Adipose tissue (tissue), 3 donors: ENCODE measurements around the gene SEC23IP. TPM values are rescaled to one million over a fixed set of nuclear protein-coding genes. Genes with fewer than 3 reads are reported as not detected.
"Not testable (repeated sequence)": the region's sequence is repeated elsewhere in the genome, so short reads cannot be mapped to it uniquely, and the experiment has no call there.

Experiments
- H3K27ac ChIP-seq: one replicate; pipeline ENCODE4 v1.5.1; 2013; ENCODE audit warnings: low read depth, low read length
- WGBS, 3 donors: extraction: QIAGEN DNeasy Blood & Tissue Kit; methylation state at CpG; one replicate each; pipeline ENCODE4 v1.1.7; 2013; 5-methylcytosine and 5-hydroxymethylcytosine counted together
- polyA plus RNA-seq, 3 donors: library from polyadenylated mRNA; stranded (reverse); fragments of 200-250 nt; gene quantifications; one replicate each; pipeline ENCODE4 v1.2.3, GENCODE V29; 2013
- donor health status: healthy with polysubstance abuse.
- donor health status: Bipolar disorder and iron deficiency.
- donor health status: healthy.

SEC23IP gene
- polyA plus RNA-seq, 3 donors: 5.1 to 15.5 (median 10.1) TPM

DNA sequence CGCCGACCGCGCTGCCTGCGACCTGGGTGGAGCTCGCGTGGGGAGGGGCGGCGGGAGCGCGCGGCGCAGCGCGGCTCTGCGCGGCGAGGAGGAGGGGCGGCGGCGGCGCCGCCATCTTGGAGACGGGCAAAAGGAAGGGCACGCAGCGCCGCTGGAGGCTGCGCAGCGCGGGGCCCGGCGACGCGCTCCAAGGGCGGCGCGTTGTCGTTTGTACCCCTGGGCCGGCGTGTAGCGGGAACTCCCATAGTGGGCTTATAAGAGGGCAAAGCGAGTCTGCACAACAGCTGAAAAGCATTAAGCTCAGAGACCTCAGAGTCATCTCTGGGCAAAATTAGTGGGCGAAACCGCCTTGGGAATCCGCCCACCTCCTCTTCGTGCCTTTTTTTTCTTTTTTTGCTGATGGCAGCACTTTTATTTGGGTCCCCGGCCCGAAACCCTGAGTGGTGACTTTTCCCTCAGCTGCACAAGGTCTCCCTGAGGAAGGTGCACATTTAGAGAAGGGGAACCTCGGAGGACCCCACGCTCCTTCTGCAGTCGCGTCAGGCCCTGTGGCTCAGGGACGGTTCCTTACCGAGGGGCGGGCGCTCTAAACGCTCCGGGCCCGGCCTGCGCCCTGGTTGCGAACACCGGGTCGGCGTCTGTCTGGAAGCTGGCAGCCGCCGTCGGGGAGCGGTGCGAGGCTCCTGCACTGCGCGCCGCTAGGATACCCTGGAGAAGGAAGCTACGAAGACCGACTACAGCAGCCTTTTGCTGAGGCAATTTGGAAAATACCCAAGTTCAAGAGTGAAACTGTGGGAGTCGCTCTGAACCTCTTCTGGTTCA is 19.5 kb upstream of the SEC23IP start:
- WGBS, 3 donors: 0 to 1% (median 0%) methylated on average over 66 to 75 of the region's 75 CpGs
- no peak overlapping the region for H3K27ac ChIP-seq

DNA sequence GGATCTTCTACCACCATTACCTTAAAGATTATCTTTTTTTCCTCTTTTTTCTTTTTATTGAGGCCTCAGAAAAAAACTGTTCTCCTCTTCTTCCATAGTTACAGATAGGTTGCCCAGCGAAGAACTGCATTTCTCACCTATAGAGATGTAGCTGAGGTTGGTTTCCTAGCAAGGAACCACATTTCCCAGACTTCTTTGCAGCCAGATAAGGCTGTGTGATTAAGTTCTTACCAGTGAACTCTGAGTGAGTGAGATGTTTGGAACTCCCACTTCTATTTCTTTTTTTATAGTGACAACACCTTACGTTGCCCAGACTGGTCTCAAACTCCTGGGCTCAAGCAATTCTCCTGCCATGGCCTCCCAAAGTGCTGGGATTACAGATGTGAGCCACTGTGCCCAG is 14.0 kb upstream of the SEC23IP start:
- H3K27ac ChIP-seq: no peak overlapping the region
- WGBS, 3 donors: 61 to 78% (median 73%) methylated on average over 2 of the region's 2 CpGs

DNA sequence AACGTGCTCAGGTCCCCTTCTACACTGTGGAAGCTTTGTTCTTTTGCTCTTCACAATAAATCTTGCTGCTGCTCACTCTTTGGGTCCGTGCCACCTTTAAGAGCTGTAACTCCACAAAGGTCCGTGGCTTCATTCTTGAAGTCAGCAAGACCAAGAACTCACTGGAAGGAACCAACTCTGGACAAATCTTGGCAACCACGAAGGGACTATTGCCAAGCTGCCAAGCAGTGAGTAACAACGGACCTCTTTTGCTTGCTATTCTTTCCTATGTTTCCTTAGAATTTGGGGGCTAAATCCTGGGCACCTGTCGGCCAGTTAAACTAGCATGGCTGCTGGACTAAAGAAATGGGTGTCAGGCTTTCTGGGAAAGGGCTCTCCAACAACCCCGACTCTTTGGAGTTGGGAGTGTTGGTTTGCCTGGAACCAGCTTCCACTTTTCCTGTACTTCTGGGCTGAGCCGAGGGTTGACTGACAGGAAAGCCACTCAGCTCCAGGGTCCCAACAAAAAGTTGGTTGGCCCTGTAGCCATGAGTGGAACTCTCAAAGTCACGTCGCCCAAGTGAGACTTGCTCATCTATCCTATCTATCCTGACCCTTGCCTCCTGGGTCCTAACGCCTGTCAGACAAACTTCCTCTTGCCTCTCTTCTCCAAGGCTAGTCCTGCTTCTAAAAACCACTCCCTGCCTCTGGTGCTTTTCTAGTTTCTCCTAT is 8.5 kb upstream of the SEC23IP start:
- WGBS, 3 donors: 78% methylated on average over 11 of the region's 11 CpGs
- H3K27ac ChIP-seq: not testable (repeated sequence)

DNA sequence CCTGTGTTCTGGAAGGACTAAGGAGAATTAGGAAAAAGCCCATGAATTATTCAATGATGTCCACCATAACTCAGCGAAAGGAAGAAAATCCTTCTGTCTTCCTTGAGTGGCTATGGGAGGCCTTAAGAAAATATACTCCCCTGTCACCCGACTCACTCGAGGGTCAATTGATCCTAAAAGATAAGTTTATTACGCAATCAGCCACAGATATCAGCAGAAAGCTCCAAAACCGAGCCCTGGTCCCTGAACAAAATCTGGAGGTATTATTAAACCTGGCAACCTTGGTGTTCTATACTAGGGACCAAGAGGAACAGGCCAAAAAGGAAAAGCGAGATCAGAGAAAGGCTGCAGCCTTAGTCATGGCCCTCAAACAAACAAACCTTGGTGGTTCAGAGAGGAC is 6.5 kb upstream of the SEC23IP start:
- 76 to 88% (median 81%) methylated on average over 6 of the region's 6 CpGs for WGBS, 3 donors

DNA sequence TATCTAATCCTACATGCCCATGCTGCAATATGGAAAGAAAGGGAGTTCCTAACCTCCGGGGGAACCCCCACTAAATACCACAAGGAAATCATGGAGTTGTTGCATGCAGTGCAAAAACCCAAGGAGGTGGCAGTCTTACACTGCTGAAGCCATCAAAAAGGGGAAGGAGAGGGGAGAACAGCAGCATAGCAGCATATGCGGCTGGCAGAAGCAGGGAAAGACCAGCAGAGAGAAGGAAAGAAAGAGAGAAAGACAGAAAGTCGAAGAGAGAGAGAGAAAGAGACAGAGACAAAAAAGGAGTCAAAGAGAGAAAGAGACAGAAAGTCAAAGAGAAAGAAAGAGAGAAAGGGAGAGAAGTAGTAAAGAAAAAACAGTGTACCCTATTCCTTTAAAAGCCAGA is 3.8 kb upstream of the SEC23IP start:
- H3K27ac ChIP-seq: not testable (repeated sequence)
- WGBS, 3 donors: 48 to 66% (median 56%) methylated on average over 3 of the region's 3 CpGs

More for the DNA sequence above, 6.5 kb upstream of the SEC23IP start:
- not testable (repeated sequence) for H3K27ac ChIP-seq

DNA sequence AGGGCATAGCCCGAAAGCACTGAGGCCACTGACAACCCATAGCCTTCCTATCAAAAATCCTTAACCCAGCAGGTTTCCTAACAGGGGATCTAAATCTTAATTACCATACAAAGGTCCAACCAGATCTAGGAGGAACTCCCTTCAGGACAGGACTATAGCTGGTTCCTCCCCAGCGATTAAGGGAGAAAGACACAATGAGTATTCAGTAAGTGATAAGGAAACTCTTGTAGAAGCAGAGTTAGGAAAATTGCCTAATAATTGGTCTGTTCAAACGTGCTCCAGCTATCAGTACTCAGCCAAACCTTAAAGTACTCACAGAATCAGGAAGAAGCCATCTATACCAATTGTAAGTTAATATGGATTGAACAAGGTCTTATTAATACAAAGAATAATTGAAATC is 3.3 kb upstream of the SEC23IP start:
- WGBS, 3 donors: 48 to 62% (median 52%) methylated on average over 3 of the region's 3 CpGs
- H3K27ac ChIP-seq: not testable (repeated sequence)

DNA sequence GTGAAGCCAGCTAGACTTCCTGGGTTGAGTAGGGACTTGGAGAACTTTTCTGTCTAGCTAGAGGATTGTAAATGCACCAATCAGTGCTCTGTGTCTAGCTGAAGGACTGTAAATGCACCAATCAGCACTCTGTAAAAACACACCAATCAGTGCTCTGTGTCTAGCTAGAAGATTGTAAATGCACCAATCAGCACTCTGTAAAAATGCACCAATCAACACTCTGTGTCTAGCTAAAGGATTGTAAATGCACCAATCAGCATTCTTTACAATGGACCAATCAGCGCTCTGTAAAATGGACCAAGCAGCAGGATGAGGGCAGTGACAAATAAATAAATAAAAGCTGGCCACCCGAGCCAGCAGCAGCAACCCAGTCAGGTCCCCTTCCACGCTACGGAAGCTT is 2.2 kb upstream of the SEC23IP start:
- not testable (repeated sequence) for H3K27ac ChIP-seq
- 71 to 86% (median 85%) methylated on average over 4 of the region's 4 CpGs for WGBS, 3 donors

DNA sequence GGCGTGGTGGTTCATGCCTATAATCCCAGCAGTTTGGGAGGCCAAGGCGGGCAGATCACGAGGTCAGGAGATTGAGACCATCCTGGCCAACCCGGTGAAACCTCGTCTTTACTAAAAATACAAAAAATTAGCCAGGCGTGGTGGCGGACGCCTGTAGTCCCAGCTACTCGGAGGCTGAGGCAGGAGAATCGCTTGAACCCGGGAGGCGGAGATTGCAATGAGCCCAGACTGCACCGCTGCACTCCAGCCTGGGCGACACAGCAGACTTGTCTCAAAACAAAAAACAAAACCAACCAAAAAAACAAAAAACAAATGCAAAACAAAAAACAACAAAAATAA is 712 bp upstream of the SEC23IP start:
- H3K27ac ChIP-seq: not testable (repeated sequence)
- 45 to 55% (median 52%) methylated on average over 14 of the region's 14 CpGs for WGBS, 3 donors

DNA sequence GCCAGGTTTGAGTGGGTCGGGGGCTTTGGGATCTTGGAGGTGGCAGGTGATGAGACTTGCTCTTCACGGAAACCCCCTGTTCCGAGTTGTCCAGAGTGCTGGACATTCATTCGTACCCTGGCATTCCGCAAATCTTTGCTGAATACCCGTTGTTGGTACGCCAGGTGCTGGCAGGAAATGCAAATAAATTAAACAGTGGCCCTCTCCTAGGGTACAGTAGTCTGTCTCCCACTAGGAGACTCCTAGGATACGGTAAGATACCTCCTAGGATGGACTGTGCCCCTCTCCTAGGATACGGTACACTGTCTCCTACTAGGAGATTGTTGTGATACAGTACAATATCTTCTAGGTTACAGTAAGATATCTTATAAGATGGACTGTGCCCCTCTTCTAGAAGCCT is 544 bp downstream of the SEC23IP start:
- peak overlapping the region; percentile 63 for H3K27ac ChIP-seq
- 6 to 8% (median 8%) methylated on average over 9 of the region's 9 CpGs for WGBS, 3 donors

DNA sequence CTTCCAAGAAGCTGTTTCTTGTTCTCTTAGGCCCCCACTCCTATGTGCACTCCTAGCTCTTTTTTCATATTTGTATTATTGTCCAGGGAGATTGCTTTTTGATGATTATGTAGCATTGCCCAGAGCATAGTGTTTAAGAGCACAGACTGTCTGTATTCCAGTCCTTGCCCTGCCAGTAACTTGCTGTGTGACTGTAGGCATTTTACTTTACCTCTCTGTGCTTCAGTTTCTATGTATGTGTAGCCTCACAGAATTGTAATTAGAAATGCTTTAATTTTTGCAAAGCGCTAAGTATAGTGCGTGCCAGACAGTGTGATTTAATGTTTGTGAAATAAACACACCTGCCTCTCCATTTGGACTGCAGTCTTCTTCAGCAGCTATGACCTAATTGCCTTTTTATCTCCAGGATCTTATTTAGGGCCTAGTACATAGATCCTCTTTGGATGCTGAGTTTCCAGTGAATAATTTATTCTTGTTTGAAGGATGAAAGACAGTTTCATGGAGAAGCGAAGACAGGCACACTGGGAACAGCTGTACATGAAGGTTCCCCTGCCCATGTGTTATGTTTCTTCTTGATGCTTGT is 1.4 kb downstream of the SEC23IP start:
- H3K27ac ChIP-seq: no peak overlapping the region
- WGBS, 3 donors: 78 to 96% (median 94%) methylated on average over 3 of the region's 3 CpGs

DNA sequence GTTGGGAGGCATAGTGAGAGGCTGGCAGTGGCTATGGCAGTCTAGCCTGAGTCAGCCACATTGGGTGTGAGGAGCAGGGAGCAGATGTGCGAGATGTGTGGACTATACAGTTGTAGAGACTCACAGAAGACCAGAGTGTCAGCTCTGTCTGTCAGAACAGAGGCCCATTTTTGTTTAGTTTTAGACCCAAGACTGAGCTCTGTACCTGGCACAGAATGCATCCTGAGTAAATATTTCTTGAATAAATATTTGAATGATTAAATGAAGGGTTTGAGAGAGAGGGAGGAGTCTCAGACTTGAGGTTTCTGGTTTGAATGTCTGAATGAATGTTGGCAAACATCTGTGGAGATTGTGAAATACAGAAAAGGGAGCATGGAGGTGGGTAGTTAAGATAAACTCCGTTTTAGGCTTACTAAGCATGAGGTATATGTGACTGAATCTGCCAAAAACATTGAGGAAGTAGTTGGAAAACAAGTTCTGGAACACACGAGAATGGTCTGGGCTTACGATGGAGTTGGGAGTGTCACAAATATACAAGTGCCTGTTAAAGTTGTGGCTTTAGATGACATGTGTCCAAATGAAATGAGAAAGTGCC is 3.6 kb downstream of the SEC23IP start:
- no peak overlapping the region for H3K27ac ChIP-seq
- 16 to 27% (median 23%) methylated on average over 4 of the region's 4 CpGs for WGBS, 3 donors

DNA sequence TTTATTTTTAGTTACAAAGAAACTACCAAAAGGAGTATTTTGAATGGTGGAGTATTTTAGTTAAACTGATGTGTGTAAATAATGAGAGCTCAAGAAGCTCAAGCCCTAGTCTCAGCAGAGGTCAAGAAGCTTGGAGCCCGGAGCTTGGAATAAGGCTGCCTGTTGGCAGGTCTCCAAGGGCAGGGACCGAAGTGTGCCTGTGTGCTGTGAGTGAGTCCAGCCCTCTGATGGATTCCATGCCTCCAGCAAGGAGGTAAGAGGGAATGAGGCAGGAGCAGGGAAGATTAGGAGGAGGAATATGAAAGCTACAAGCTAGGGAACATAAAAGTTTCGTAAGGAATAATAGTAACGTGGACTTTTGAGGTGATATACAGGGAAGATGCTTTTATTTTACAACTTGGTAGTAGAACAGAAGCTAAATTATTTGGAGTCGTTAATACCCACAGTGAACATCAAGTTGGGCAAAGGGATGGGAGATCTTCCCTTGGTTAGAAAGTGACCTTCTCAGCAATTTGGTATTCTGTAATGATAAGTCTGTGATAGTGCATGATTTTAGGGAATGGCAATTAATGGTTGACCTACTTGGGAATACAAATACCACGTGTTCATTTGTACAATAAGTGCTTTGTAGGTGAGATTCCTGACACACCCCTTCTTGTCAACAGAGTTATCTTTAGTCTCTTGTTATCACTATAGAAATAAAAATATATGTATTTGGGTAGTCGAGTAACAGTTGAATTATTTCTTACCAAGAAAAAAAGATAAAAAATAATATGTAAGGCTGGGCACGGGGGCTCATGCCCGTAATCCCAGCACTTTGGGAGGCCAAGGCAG is 4.6 kb downstream of the SEC23IP start:
- WGBS, 3 donors: 42 to 72% (median 61%) methylated on average over 9 of the region's 9 CpGs
- H3K27ac ChIP-seq: no peak overlapping the region

DNA sequence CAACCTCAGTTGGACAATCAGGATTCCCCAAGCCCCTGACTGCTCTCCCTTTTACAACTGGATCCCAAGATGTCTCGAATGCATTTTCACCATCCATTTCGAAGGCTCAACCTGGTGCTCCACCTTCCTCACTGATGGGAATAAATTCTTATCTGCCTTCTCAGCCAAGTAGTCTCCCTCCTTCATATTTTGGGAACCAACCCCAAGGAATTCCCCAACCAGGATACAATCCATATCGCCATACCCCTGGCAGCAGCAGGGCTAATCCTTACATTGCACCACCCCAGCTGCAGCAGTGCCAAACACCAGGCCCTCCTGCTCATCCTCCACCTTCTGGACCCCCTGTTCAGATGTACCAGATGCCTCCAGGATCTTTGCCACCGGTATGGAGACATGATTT is 6.0 kb downstream of the SEC23IP start:
- no peak overlapping the region for H3K27ac ChIP-seq
- 89 to 94% (median 94%) methylated on average over 4 of the region's 4 CpGs for WGBS, 3 donors

DNA sequence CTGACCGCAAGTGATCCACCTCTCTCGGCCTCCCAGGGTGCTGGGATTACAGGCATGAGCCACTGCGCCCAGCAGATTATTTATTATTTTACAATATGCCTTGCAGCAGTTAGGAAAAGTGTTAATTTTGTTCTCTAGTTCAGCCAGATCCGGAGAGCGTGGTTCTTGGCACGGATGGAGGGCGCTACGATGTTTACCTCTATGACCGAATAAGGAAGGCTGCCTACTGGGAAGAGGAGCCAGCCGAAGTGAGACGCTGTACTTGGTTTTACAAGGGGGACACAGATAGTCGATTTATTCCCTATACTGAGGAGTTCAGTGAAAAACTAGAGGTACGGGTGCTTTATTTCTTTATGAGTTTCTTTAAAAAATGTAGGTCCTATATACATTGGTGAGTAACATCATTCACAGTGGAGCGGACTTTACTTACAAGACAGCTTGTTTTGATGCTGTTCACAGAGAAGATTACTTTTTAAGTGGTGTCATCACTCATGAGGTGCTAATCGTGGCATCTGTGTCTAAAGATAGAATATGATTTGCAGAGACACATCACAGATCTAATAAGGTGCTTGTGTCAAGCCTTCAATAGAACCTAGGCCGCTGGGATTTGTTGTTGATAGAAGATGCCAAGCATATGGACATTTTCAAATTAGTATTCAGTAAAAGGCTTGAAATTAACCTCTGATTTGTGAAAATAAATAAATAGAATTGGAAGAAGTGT is 11.6 kb downstream of the SEC23IP start:
- 82 to 91% (median 90%) methylated on average over 16 of the region's 16 CpGs for WGBS, 3 donors
- H3K27ac ChIP-seq: no peak overlapping the region

DNA sequence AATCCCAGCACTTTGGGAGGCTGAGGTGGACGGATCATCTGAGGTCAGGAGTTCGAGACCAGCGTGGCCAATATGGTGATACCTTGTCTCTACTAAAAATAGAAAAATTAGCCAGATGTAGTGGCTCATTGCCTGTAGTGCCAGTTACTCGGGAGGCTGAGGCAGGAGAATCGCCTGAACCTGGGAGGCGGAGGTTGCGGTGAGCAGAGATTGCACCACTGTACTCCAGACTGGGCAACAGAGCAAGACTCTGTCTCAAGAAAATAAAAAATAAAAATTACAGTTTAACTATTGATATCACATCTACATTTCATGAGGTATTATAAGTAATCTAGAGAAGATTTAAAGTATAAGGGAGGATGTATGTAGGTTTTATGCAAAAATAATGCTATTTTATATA is 15.2 kb downstream of the SEC23IP start:
- 95 to 98% (median 97%) methylated on average over 7 of the region's 7 CpGs for WGBS, 3 donors
- not testable (repeated sequence) for H3K27ac ChIP-seq

DNA sequence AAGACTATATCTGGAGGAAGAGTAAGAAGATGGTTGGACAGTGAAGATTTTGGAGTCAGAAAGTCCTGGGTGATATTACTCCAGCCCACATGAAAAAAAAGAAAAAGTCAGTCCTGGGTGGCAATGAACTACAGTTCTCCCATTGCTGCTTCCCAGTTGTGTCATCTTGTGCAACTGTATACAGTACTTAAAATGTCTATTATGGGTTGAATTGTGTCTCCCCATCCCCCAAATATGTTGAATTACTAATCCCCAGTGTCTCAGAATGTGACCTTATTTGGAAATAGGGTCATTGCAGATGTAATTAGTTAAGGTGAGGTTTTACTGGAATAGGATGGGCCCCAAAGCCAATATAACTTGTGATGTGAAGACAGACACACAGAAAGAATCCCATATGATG is 15.6 kb downstream of the SEC23IP start:
- no peak overlapping the region for H3K27ac ChIP-seq

DNA sequence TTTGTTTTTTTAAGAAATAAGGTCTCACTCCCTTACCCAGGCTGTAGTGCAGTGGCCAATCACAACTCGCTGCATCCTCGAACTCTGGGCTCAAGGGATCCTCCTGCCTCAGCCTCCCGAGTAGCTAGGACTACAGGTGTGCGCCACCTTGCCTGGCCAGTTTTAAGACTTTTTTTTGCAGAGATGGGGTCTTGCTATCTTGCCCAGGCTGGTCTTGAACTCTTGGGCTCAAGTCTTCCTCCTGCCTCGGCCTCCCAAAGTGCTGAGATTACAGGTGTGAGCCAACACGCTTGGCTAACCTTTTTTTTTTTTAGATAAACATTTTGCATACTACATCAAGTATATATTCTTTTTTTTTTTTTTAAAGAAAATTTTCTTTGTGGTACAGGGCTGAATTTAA is 18.2 kb downstream of the SEC23IP start:
- no peak overlapping the region for H3K27ac ChIP-seq
- 98 to 99% (median 99%) methylated on average over 6 of the region's 6 CpGs for WGBS, 3 donors

DNA sequence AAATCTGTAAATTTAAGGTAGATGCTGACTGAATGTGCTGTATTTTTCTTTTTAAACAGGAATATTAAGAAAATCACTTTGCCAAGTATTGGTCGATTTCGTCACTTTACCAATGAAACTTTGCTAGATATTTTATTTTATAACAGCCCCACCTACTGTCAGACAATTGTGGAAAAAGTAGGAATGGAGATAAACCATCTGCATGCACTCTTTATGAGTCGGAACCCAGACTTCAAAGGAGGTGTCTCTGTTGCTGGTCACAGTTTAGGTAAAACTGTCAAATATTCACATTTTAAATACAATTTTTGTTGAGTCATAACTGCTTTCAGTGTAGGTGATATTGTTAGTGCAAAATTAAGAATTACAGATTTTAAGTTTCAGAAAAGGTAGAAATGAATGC is 25.2 kb downstream of the SEC23IP start:
- no peak overlapping the region for H3K27ac ChIP-seq
- 69 to 79% (median 76%) methylated on average over 3 of the region's 3 CpGs for WGBS, 3 donors
